ENCODE results near the gene SH3RF3. TPM values are rescaled to one million over a fixed set of nuclear protein-coding genes. Genes with fewer than 3 reads are reported as not detected.

SH3RF3 gene
- total RNA-seq, 1 experiment from 2014 or later, result 1.0 TPM

GRCh38 chr2:109450574-109451273, 321.7 kb downstream of the SH3RF3 start (continued):
- no peak for TF ChIP-seq AFF4 (CRISPR knock-in tag; IDR thresholded peaks at IDR 0.05; ENCODE audit: borderline replicate concordance)
- TF ChIP-seq ZNF219 (CRISPR knock-in tag; IDR thresholded peaks at IDR 0.05; ENCODE audit: borderline replicate concordance), result no peak
- TF ChIP-seq MXD4 (CRISPR knock-in tag; IDR thresholded peaks at IDR 0.05; ENCODE audit: borderline replicate concordance), result no peak
- TF ChIP-seq, protein P1, sequence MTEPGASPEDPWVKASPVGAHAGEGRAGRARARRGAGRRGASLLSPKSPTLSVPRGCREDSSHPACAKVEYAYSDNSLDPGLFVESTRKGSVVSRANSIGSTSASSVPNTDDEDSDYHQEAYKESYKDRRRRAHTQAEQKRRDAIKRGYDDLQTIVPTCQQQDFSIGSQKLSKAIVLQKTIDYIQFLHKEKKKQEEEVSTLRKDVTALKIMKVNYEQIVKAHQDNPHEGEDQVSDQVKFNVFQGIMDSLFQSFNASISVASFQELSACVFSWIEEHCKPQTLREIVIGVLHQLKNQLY (CRISPR knock-in tag; IDR thresholded peaks at IDR 0.05), result no peak
- no peak for TF ChIP-seq TEAD1 (CRISPR knock-in tag; IDR thresholded peaks at IDR 0.05)
- TF ChIP-seq OVOL2 (CRISPR knock-in tag; IDR thresholded peaks at IDR 0.05; ENCODE audit: borderline replicate concordance), result no peak

DNA sequence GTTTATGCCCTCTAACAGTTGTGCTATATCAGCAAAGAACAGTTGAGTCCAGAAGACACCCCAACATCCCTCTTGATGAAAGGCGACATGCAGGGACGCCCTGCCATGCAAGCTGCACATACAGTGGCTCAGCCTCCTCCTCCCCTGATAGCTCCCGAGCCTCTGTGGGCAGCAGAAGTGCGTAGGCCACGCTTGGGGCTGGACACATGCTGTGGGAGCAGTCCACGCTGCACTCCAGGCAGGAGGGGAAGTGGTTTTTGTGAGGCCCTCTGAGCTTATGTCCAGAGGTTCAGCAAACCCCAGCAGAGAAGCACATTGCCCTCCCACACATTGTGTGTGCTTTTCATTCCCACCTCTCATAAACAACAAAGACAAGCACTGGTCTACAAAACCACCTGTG, 322.7 kb downstream of the SH3RF3 start:
- Mint-ChIP-seq H3K9me3 (no peaks in the 10 kb centered on the region), H3K36me3 (no peaks in the 10 kb centered on the region), H3K27ac (no peak overlapping the region), H3K4me1 (no peaks in the 10 kb centered on the region), H3K27me3 (ENCODE audit: low read depth) (no peaks in the 10 kb centered on the region), H3K4me3 (no peak overlapping the region)
- ATAC-seq (no peak), DNase-seq (ENCODE audit: low spot score) (no peak)
- ChIA-PET CTCF (no interaction called here), POLR2A (interaction anchor here (0.5 kb wide), 1 partner anchor 1365 kb away, joined by 3 read pairs; no protein-coding TSS in a partner anchor)
- TF ChIP-seq ZBTB43 (CRISPR knock-in tag; IDR thresholded peaks at IDR 0.05), result no peak
- no peak for TF ChIP-seq ZBTB21 (CRISPR knock-in tag; IDR thresholded peaks at IDR 0.05; ENCODE audit: borderline replicate concordance)
- no peak for TF ChIP-seq ZNF532 (CRISPR knock-in tag; IDR thresholded peaks at IDR 0.05; ENCODE audit: borderline replicate concordance)
- no peak for TF ChIP-seq GABPB1 (CRISPR knock-in tag; IDR thresholded peaks at IDR 0.05)
- TF ChIP-seq, protein P2, sequence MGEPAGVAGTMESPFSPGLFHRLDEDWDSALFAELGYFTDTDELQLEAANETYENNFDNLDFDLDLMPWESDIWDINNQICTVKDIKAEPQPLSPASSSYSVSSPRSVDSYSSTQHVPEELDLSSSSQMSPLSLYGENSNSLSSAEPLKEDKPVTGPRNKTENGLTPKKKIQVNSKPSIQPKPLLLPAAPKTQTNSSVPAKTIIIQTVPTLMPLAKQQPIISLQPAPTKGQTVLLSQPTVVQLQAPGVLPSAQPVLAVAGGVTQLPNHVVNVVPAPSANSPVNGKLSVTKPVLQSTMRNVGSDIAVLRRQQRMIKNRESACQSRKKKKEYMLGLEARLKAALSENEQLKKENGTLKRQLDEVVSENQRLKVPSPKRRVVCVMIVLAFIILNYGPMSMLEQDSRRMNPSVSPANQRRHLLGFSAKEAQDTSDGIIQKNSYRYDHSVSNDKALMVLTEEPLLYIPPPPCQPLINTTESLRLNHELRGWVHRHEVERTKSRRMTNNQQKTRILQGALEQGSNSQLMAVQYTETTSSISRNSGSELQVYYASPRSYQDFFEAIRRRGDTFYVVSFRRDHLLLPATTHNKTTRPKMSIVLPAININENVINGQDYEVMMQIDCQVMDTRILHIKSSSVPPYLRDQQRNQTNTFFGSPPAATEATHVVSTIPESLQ (CRISPR knock-in tag; IDR thresholded peaks at IDR 0.05), result no peak
- TF ChIP-seq FOXP4 (CRISPR knock-in tag; IDR thresholded peaks at IDR 0.05), result no peak
- TF ChIP-seq, protein P1 (CRISPR knock-in tag; IDR thresholded peaks at IDR 0.05), result no peak
- TF ChIP-seq KAT7 (CRISPR knock-in tag; IDR thresholded peaks at IDR 0.05; ENCODE audit: borderline replicate concordance), result no peak
- TF ChIP-seq, protein P3, sequence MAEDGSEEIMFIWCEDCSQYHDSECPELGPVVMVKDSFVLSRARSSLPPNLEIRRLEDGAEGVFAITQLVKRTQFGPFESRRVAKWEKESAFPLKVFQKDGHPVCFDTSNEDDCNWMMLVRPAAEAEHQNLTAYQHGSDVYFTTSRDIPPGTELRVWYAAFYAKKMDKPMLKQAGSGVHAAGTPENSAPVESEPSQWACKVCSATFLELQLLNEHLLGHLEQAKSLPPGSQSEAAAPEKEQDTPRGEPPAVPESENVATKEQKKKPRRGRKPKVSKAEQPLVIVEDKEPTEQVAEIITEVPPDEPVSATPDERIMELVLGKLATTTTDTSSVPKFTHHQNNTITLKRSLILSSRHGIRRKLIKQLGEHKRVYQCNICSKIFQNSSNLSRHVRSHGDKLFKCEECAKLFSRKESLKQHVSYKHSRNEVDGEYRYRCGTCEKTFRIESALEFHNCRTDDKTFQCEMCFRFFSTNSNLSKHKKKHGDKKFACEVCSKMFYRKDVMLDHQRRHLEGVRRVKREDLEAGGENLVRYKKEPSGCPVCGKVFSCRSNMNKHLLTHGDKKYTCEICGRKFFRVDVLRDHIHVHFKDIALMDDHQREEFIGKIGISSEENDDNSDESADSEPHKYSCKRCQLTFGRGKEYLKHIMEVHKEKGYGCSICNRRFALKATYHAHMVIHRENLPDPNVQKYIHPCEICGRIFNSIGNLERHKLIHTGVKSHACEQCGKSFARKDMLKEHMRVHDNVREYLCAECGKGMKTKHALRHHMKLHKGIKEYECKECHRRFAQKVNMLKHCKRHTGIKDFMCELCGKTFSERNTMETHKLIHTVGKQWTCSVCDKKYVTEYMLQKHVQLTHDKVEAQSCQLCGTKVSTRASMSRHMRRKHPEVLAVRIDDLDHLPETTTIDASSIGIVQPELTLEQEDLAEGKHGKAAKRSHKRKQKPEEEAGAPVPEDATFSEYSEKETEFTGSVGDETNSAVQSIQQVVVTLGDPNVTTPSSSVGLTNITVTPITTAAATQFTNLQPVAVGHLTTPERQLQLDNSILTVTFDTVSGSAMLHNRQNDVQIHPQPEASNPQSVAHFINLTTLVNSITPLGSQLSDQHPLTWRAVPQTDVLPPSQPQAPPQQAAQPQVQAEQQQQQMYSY (CRISPR knock-in tag; IDR thresholded peaks at IDR 0.05), result no peak
- no peak for TF ChIP-seq HMGA2 (CRISPR knock-in tag; IDR thresholded peaks at IDR 0.05)

Measured in WTC11 (cell line).